ENCODE results near the gene TBKBP1. TPM values are rescaled to one million over a fixed set of nuclear protein-coding genes. Genes with fewer than 3 reads are reported as not detected.

Gene TBKBP1
- total RNA-seq, 1 experiment from 2014 or later = 9.0 TPM

DNA sequence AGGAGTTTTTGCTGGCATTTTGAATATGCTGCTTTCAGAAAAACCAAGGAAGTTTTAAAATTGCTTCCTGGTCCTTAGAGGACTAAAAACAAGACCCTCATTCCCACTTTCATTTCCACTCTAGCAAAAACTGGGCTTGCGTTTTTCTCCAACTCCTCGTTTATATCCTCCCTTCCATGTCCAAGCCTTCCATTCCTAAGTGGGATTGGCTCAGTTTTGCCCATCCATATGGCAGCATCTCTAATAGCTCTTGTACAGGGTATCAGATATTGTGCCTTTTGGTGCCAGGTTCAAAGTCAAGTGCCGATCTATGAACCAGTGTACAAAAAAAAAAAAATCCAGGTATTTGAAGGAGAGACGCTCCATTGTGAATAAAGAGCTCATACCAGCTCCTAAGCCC, 9.9 kb upstream of the TBKBP1 start:
- no peaks in the 10 kb centered on the region for H3K79me2 ChIP-seq (ENCODE audit: low read length)
- H3F3A ChIP-seq (ENCODE audit: low read length, unreplicated experiment) = peaks cover 12% of the 10 kb centered on the region
- DNase-seq = no peak
- no peak overlapping the region for H3K4me2 ChIP-seq (ENCODE audit: low read length)
- H3K27me3 ChIP-seq (ENCODE audit: low read length) = no peaks in the 10 kb centered on the region
- CTCF ChIA-PET = no interaction called here
- no peak for ATAC-seq
- TF ChIP-seq, protein P1, sequence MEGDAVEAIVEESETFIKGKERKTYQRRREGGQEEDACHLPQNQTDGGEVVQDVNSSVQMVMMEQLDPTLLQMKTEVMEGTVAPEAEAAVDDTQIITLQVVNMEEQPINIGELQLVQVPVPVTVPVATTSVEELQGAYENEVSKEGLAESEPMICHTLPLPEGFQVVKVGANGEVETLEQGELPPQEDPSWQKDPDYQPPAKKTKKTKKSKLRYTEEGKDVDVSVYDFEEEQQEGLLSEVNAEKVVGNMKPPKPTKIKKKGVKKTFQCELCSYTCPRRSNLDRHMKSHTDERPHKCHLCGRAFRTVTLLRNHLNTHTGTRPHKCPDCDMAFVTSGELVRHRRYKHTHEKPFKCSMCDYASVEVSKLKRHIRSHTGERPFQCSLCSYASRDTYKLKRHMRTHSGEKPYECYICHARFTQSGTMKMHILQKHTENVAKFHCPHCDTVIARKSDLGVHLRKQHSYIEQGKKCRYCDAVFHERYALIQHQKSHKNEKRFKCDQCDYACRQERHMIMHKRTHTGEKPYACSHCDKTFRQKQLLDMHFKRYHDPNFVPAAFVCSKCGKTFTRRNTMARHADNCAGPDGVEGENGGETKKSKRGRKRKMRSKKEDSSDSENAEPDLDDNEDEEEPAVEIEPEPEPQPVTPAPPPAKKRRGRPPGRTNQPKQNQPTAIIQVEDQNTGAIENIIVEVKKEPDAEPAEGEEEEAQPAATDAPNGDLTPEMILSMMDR (conservative IDR thresholded peaks at IDR 0.05; ENCODE audit: low read depth, low read length) = no peak
- no peak for TF ChIP-seq EZH2 (IDR thresholded peaks at IDR 0.05; ENCODE audit: low read length, unreplicated experiment)
- TF ChIP-seq EZH2phosphoT487 (IDR thresholded peaks at IDR 0.05; ENCODE audit: borderline replicate concordance, low read length) = no peak
- intact Hi-C loops (cut with micrococcal nuclease) = no loop called here
- no peaks in the 10 kb centered on the region for H3K9me3 ChIP-seq (ENCODE audit: low read length)
- no peak overlapping the region for H3K9ac ChIP-seq (ENCODE audit: low read length)
- peaks cover 64% of the 10 kb centered on the region for H3K36me3 ChIP-seq (ENCODE audit: low read depth, low read length)
- POLR2A ChIA-PET (ENCODE audit: unreplicated experiment) = no interaction called here
- BruUV-seq (replicated peaks) = no TSS peak
- H4K20me1 ChIP-seq (ENCODE audit: low read length) = peaks cover 7% of the 10 kb centered on the region; the same call in 1 of the 2 replicates
- H3K9me2 ChIP-seq (replicated peaks; ENCODE audit: low read length) = no peaks in the 10 kb centered on the region
- no peak overlapping the region for H2AFZ ChIP-seq (ENCODE audit: low read length)
- no peak overlapping the region for H3K4me3 ChIP-seq (ENCODE audit: low read length)
- no peaks in the 10 kb centered on the region for H3K4me1 ChIP-seq (ENCODE audit: insufficient read depth, low read length)
- H3K27ac ChIP-seq (ENCODE audit: low read length) = no peak overlapping the region

DNA sequence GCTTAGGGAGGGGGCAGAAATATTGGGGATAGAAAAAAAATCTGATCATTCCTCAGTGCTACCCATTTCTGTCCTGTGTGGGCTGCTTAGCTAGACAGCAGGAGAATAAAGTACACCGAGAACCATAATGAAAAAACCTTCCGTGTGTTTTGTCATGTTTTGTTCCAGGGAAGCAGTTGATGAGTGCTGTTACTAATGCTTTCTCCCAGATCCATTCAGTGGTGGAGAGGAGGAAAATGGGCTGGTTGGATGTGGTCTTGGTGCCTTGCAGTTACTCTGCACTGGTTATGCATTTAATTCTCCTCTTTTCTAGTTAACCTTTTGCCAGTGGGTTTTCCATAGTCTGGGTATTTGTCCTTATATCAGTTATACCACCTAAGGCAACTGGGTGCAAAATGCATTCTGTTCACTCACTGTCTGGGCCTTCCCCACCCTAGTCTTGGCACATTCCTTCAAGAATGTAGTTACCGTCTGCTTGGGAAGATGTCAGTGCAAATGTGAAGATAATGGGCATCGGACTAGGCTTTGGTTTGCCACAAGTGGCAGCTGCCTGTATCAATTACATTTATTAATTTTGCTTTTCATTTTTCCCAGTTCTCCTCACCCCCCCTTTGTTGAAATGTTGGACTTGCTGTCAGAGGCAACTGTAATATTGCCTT, 9.3 kb upstream of the TBKBP1 start:
- H3K27me3 ChIP-seq (ENCODE audit: low read length) = no peaks in the 10 kb centered on the region
- no peak overlapping the region for H3K9ac ChIP-seq (ENCODE audit: low read length)
- no peaks in the 10 kb centered on the region for H3K9me2 ChIP-seq (replicated peaks; ENCODE audit: low read length)
- no peak overlapping the region for H2AFZ ChIP-seq (ENCODE audit: low read length)
- DNase-seq = no peak
- ChIA-PET CTCF (no interaction called here), POLR2A (ENCODE audit: unreplicated experiment) (no interaction called here)
- ATAC-seq = no peak
- H3K79me2 ChIP-seq (ENCODE audit: low read length) = no peaks in the 10 kb centered on the region
- H3K4me2 ChIP-seq (ENCODE audit: low read length) = no peak overlapping the region
- no peak overlapping the region for H3K27ac ChIP-seq (ENCODE audit: low read length)
- no TSS peak for BruUV-seq (replicated peaks)
- H3F3A ChIP-seq (ENCODE audit: low read length, unreplicated experiment) = peaks cover 12% of the 10 kb centered on the region
- peaks cover 58% of the 10 kb centered on the region for H3K36me3 ChIP-seq (ENCODE audit: low read depth, low read length)
- TF ChIP-seq EZH2 (IDR thresholded peaks at IDR 0.05; ENCODE audit: low read length, unreplicated experiment) = no peak
- TF ChIP-seq, protein P1 (conservative IDR thresholded peaks at IDR 0.05; ENCODE audit: low read depth, low read length) = no peak
- TF ChIP-seq EZH2phosphoT487 (IDR thresholded peaks at IDR 0.05; ENCODE audit: borderline replicate concordance, low read length) = no peak
- no peaks in the 10 kb centered on the region for H3K4me1 ChIP-seq (ENCODE audit: insufficient read depth, low read length)
- intact Hi-C loops (cut with micrococcal nuclease) = no loop called here
- H3K9me3 ChIP-seq (ENCODE audit: low read length) = no peaks in the 10 kb centered on the region
- no peak overlapping the region for H3K4me3 ChIP-seq (ENCODE audit: low read length)
- H4K20me1 ChIP-seq (ENCODE audit: low read length) = peaks cover 7% of the 10 kb centered on the region; the same call in 1 of the 2 replicates

DNA sequence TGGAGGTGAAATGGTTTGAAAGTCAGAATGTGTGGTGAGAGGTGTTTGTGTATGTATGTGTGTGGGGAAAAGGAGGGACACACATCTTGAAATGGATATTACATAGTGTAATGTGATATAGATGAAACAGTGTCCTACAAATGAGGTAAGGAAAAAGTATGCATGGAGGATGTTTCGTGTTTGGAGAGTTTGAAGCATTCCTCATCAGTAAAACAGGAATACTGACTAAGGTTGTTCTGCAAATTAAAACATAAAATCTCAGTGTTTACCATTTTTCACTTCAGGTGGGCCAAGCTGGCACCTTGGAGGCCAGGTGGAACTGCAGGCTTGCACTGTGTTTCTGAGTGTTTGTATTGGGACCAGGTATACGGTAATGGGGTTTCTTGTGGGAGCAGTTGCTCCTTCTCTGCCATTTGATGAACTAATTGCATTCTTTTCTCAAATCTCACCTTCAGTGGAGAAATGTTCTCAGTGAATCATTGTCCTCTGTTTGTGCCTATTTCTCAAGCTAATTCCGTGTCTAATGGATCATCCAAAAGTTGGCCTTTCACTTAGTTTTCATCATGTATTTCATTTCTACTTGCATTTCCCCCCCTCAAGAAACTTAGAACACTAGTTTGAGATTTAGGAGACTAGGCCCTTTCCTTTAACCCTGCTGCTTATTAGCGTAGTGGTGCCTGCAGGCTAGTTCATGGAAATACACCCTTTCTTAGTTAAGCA, 8.2 kb upstream of the TBKBP1 start:
- peaks cover 48% of the 10 kb centered on the region for H3K36me3 ChIP-seq (ENCODE audit: low read depth, low read length)
- no peak overlapping the region for H2AFZ ChIP-seq (ENCODE audit: low read length)
- no peak overlapping the region for H3K4me2 ChIP-seq (ENCODE audit: low read length)
- no peaks in the 10 kb centered on the region for H3K79me2 ChIP-seq (ENCODE audit: low read length)
- no peak overlapping the region for H3K27ac ChIP-seq (ENCODE audit: low read length)
- no TSS peak for BruUV-seq (replicated peaks)
- no peaks in the 10 kb centered on the region for H3K9me2 ChIP-seq (replicated peaks; ENCODE audit: low read length)
- H3K4me1 ChIP-seq (ENCODE audit: insufficient read depth, low read length) = no peaks in the 10 kb centered on the region
- H3K9me3 ChIP-seq (ENCODE audit: low read length) = no peaks in the 10 kb centered on the region
- intact Hi-C loops (cut with micrococcal nuclease) = no loop called here
- no peak overlapping the region for H3K9ac ChIP-seq (ENCODE audit: low read length)
- no peak for ATAC-seq
- no peak for DNase-seq
- peaks cover 12% of the 10 kb centered on the region for H3F3A ChIP-seq (ENCODE audit: low read length, unreplicated experiment)
- 0 out of 2 replicates have a peak, but pooled peaks cover 7% of the 10 kb centered on the region for H4K20me1 ChIP-seq (ENCODE audit: low read length)
- TF ChIP-seq EZH2phosphoT487 (IDR thresholded peaks at IDR 0.05; ENCODE audit: borderline replicate concordance, low read length) = no peak
- no peak for TF ChIP-seq EZH2 (IDR thresholded peaks at IDR 0.05; ENCODE audit: low read length, unreplicated experiment)
- TF ChIP-seq, protein P1 (conservative IDR thresholded peaks at IDR 0.05; ENCODE audit: low read depth, low read length) = no peak
- no peaks in the 10 kb centered on the region for H3K27me3 ChIP-seq (ENCODE audit: low read length)
- no peak overlapping the region for H3K4me3 ChIP-seq (ENCODE audit: low read length)
- ChIA-PET CTCF (no interaction called here), POLR2A (ENCODE audit: unreplicated experiment) (no interaction called here)

All from PC-3 (cell line).